Measurements from ENCODE around the gene DUSP22.

DUSP22 gene

GRCh38 chr6:381742-382461, 89.6 kb downstream of the DUSP22 start:
- DNase-seq, result no peak

- DNase-seq, result no peak
Observed at GRCh38 chr6:382883-383810, 90.9 kb downstream of the DUSP22 start.

GRCh38 chr6:383856-384255, 91.6 kb downstream of the DUSP22 start:
- no peak for DNase-seq

GRCh38 chr6:384898-385297, 92.6 kb downstream of the DUSP22 start:
- DNase-seq, result no peak

- DNase-seq, result no peak
Observed at GRCh38 chr6:385614-386013, 93.3 kb downstream of the DUSP22 start.

- no peak for DNase-seq
Observed at GRCh38 chr6:386688-387266, 94.5 kb downstream of the DUSP22 start.

GRCh38 chr6:387293-387741, 95.0 kb downstream of the DUSP22 start:
- no peak for DNase-seq

- DNase-seq, result no peak
Observed at GRCh38 chr6:388202-388903, 96.1 kb downstream of the DUSP22 start.

- no peak for DNase-seq
Observed at GRCh38 chr6:389143-389542, 96.9 kb downstream of the DUSP22 start.

- no peak for DNase-seq
Observed at GRCh38 chr6:389622-390021, 97.3 kb downstream of the DUSP22 start.

- no peak for DNase-seq
Observed at GRCh38 chr6:390914-391558, 98.7 kb downstream of the DUSP22 start.

- DNase-seq, result no peak
Observed at GRCh38 chr6:391559-392440, 99.5 kb downstream of the DUSP22 start, which contains the start of gene IRF4. TSS of gene IRF4 (plus strand) at chr6:391752. CDS start at chr6:393153, 1,401 bp downstream.

GRCh38 chr6:392441-393390, 100.4 kb downstream of the DUSP22 start:
- DNase-seq, result no peak

- no peak for DNase-seq
Observed at GRCh38 chr6:393391-394221, 101.3 kb downstream of the DUSP22 start.

- no peak for DNase-seq
Observed at GRCh38 chr6:394641-395289, 102.5 kb downstream of the DUSP22 start.

- DNase-seq, result no peak
Observed at GRCh38 chr6:395432-396125, 103.3 kb downstream of the DUSP22 start.

GRCh38 chr6:396126-396520, 103.8 kb downstream of the DUSP22 start:
- DNase-seq, result no peak

- DNase-seq, result no peak
Observed at GRCh38 chr6:397056-397455, 104.8 kb downstream of the DUSP22 start.

All from NCI-H1105 (cell line).